HuH-7 (cell line): Measurements from ENCODE around the gene TMOD1.
A peak's percentile ranks its signal among the peaks of the same experiment; 100 is the strongest.
"Not testable (repeated sequence)": the region's sequence is repeated elsewhere in the genome, so short reads cannot be mapped to it uniquely, and the experiment has no call there.

Experiments
- DNase-seq: peaks from one replicate; pipeline ENCODE4 v3.0.0; 2011; ENCODE audit warnings: low spot score

Gene TMOD1

DNA sequence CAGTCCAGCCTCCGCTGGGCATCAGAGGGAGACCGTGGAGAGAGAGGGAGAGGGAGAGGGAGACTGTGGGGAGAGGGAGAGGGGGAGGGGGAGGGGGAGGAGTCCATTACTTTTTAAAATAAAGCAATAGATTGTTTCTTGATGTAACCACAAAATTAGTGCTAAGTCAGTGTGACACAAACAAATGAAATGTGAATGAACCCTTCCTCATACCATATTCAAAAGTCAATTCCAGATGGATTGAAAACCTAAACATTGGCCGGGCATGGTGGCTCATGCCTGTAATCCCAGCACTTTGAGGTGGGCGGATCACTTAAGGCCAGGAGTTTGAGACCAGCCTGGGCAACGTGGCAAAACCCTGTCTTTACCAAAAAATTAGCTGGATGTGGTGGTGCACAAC lies 2.6 kb upstream of the TMOD1 start:
- DNase-seq, result not testable (repeated sequence)

- no peak for DNase-seq
Measured at GRCh38 chr9:97500263-97500662, 1.2 kb upstream of the TMOD1 start.

DNA sequence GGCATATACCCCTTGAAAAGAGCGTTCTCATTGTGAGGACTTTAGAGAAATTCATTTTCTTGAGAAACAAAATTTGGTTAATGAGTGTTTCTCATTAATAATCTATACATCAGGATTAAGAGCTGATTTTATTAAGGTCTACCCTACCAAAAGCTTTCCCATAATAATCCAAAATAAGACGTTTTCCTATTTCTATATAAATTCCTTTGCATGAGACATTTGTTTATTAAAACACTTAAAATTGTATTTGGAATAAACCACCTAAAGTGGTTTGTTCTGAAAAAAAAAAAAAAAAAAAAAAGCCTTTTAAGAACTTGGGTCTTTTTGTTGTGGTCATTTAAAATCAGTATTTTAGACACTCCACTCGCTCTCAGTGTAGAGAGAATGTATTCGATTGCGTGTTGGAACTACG lies 695 bp upstream of the TMOD1 start:
- no peak for DNase-seq

DNA sequence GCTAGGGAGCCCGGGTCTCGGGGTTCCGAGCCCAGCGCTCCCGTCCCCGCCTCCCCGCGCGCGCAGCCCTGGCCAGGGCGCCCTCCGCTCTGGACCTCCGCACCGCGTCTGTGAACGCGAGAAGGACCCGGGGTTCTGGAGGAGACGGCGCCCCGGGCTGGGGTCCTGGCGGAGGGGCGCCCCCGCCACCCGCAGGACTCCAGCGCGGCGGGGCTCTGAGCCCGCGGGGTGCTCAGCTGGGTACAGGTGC lies 431 bp downstream of the TMOD1 start:
- no peak for DNase-seq

DNA sequence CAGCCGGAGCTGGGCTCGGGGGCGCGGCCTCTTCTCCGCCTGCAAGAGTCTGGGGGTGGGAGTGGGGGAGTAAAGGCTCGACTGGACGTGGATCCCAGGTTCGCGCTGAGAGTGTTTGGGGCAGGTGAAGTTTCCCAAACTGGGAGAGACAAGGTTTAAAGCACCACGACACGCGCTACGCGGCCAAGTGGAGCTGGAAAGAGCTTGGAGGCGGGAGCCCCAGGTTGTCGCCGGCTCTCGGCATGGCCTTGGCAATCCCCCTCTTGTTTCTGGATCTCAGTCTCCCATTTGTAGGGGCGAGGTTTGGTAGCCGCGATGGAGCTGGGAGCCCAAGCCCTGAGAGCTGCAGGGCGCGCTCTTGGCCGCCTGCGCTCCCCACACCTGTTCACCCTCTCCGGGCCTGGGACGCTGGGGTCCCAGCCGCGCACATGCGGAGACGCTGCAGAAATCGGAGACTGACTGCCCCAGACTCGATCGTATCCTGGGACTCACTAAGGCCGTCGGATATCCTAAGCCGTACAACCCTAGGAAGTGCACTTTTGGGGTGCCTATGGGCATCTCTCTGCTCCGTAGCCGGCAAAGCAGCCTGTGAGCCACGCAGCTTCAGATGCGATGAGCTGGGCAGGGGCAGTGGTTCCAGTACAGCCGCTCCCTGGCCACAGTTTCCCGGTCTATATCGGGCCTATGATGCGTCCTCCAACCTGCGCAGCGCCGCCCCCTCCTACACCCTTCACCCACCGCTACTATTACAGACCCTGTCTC lies 937 bp downstream of the TMOD1 start:
- peak; percentile 50 for DNase-seq

DNA sequence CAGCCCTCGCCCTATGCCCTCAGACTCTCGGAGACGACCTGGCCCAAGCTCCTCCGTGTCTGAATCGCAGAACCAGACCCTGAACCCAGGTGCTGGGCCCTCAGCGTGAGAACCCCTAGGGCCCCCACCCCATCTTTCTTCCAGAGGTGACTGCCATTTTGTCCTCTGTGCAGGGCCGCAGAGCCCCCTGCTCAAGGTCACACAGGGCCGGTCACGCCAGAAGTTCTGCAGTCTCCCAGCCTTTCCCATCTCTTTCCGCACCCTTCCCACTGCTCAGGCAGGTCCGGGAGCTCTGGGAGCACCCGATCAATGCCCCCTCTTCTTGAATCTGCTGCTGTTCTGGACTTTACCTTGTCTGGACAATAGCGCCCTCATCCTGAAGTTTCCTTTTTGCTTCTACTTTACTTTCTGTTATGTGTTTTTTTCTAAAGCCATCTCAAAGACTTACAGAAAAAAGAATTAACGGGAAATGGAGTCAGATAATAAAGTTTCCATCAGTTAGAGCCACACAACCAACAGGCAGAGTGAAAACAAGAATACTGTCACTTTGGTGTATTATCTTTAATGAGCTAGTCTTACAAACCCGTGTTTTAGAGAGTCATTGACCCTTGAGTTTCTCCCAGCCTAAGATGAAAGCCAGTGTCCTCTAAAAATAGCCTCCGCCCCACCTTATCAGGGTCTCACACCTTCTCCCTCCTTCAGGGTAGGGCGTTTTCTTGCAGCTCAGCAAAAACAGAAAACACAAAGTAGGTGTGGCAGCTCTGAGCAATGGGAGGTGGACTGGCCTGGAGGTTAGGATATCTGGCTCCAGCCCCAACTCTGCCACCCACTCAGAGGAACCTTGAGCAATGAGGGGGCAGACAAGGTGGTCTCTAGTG lies 1.8 kb downstream of the TMOD1 start:
- peak; percentile 72 for DNase-seq

GRCh38 chr9:97503862-97504210 lies 2.4 kb downstream of the TMOD1 start:
- DNase-seq, result no peak

- DNase-seq, result no peak
Measured at GRCh38 chr9:97504381-97505216, 3.1 kb downstream of the TMOD1 start.

DNA sequence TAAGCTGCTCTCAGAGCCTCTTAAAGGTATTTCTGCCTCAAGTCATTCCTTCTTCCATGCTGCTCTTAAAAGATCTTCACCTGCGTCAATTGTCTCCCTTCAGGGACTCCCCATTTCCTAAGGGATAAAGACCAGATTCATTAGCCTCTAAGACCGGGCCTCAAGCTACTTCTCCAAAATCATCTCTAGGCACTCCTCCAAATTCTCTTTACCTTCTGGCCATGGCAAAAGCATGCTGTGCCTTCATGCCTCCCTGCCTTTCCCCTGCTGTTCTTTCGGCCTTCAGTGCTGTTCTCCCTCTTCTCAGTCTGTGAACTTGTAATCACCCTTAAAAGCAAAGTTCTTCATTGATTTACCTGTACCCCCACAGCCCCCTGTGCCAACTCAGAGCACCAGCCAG lies 4.4 kb downstream of the TMOD1 start:
- DNase-seq, result no peak

DNA sequence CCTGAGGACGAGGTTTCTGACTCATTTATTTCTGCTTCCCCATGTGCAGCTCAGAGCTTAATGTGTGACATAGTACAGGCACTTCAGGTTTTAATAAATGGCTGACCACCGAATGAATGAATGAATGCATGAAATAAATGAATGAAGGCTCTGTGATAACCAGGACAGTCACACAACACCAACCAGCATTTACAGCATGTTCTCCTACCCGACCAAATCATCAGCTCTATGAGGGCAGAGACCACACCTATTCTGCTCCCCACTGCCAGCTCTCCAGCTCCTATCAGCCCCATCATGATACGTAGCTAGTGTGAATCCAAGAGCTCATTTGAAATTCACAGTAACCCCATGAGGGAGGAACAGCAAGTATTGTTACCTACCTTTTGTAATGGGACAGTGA lies 4.8 kb downstream of the TMOD1 start:
- DNase-seq, result no peak

DNA sequence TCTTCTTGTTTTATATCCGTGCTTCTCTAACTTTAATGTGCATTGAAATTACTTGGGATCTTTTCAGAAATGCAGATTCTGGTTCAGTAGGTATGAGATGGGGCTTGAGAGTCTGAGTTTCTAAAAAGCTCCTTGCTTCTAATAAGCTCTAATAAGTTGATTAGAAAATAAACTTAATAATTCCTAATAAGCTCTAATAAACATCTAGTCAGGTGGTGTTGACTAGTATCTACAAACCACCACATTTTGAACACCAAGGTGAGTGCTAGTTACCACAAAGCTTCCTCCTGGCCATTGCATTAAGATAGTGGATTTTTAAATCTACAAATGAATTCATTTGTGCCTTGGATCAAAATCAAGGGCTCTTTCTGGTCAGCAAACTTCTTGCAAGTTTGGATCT lies 5.3 kb downstream of the TMOD1 start:
- no peak for DNase-seq

DNA sequence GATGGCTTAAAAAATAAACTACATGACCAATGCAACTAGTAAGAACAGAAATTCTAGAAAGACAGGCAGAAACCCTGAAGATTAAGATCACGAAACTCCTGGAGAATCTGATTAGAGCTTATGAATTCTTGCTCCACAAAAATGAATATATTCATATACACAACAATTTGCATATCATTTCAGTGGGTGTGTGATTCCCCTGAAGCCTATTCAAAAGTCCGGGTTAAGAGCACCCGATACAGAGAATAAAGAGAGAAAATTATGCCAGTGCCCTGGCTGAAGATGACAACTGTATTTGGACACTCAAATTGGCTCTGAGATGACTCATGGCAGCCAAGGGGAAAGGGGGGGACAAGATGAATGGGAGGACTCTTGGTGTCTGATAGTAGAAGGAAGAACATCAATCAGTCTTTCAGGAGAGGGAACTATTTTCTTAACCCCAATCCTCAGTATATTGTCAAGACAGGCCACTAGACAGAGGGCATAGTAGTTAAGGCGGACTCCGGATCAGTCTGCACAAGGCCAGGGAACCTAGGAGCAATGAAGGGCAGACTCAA lies 6.0 kb downstream of the TMOD1 start:
- DNase-seq, result no peak

DNA sequence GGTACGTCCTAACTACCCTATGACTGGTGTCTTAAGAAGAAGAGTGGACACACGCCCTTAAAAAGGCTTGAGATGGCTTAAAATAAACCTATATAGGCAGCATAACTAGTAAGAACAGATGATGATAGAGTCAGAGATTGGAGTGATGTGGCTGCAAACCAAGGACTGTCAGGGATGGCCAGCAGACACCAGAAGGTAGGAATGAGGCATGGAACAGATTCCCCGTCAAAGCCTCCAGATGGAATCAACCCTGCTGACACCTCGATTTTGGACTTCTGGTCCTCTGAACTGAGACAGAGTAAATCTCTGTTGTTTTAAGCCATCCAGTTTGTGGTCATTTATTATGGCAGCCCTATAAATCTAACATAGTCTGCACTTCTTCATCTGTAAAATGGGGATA lies 7.4 kb downstream of the TMOD1 start:
- no peak for DNase-seq

DNA sequence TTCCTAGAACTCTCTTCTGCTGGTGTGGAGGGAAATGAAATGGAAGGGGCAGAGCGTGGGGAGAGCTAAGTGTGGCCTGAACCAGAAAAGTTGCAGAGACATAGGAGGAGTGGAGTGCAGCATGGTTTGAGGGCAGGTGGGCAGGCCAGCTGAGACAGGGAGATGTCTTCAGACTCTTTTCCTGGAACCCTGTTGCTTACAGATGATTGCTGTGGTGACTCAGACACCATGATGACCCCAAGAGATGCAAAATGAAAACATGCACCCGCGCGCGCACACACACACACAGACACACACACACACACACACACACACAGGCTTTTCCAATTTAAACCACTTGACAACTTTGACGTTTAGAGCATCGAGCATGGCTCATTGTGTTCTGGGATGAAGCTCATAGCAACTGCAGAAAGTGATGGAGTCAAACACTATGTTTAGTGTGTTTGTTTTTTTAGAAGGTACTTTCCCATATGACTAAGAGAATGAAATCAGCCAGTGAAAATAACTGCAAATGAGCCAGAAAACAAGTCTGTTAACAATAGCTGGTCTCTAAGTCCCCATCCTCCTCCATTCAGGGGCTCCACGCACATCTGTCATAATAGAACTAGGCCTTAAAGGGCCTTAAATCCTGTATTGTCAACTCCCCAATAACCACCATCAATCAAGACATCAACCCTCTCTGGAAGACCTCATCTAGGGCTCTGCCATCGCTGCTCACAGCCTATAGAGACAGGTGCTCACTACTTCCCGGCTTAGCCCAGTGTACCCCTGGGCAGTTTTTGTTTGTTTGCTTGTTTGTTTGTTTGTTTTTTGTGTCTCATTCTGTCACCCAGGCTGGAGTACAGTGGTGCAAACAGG lies 9.6 kb downstream of the TMOD1 start:
- DNase-seq, result no peak

GRCh38 chr9:97511655-97512427 lies 10.4 kb downstream of the TMOD1 start:
- DNase-seq, result no peak

GRCh38 chr9:97512966-97513560 lies 11.6 kb downstream of the TMOD1 start:
- no peak for DNase-seq

GRCh38 chr9:97514531-97514930 lies 13.1 kb downstream of the TMOD1 start:
- DNase-seq, result no peak

DNA sequence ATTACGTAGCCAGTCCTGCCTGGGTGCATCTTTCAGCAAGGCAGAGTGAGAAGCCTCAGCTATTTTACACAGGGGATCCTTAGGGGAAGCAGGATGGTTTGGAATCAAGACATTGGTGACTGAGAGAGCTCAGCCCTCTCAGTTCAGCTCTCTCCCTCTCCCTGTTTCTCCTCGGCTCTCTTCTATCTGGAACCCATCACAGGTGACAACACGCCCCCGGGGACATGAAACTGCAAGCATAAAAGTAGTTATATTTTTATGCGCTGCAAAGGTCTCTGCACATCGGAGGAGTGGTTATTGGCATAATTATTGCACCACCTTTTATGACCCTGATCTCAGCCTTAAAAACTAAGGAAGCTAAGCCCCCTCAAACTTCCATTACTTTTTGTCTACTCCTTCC lies 14.2 kb downstream of the TMOD1 start:
- no peak for DNase-seq

DNA sequence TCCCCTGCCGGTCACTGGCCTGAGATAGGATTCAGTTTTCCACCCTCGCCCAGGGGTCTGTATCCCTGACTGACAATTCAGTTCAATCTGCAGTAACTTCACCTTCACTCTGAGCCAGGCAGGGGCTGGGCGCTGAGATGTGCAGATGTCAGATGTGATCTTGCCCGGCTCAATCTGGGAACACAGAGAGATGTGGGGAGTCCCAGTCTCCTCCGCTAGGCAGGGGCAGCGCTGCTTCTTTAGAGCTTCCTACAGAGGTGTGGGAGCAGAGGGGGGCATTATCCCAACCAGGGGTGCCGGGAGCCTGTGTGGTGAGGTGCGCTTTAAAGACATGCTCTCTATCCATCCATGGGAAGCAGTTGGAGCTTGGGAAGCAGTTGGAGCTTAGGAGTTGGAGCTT lies 14.6 kb downstream of the TMOD1 start:
- DNase-seq, result no peak

DNA sequence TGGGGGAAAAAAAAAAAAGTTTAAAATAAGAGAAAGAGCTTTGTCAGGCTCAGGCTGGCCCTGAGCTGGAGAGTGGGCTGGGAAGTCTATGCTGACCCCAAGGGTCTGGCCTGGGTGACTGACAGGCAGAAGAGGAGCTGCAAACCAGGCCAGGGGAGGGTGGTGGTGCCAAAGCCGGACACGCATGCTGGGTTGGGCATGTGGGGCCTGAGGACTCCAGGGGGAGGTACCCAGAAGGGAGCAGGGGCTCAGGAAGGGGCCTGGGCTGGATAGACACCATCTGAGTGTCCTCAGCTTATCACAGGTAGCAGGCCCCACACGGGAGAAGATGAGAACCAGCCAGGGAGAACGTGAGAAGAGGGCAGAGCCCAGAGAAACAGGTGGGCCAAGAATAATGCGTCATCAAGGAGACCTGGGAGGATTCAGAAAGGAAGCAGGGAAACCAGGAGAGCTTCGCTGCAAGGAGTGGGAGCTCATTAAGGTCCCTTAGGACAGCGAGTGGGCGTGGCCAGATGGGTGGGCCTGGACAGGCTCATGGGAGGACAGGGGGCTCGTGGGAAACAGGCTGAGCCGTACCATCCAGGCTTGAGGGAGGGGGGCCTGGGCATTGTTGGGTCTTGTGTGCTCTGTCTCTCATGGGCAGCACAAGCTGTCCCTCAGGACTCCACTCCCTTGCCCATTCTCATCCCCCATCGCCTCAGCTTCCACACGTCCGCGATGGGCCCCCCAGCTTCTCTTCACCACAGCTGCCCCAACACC lies 16.0 kb downstream of the TMOD1 start:
- no peak for DNase-seq
